ENCODE results near the gene ABHD8.

ABHD8 gene, protein sequence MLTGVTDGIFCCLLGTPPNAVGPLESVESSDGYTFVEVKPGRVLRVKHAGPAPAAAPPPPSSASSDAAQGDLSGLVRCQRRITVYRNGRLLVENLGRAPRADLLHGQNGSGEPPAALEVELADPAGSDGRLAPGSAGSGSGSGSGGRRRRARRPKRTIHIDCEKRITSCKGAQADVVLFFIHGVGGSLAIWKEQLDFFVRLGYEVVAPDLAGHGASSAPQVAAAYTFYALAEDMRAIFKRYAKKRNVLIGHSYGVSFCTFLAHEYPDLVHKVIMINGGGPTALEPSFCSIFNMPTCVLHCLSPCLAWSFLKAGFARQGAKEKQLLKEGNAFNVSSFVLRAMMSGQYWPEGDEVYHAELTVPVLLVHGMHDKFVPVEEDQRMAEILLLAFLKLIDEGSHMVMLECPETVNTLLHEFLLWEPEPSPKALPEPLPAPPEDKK

GRCh38 chr19:17303167-17303939 lies at the start of gene ABHD8:
Gene ABHD8 (minus strand): TSS chr19:17303425. CDS start chr19:17301616, 1,809 bp downstream.
- DNase-seq: peak; percentile 92

- no peak for DNase-seq
These were observed 49.5 kb upstream of the ABHD8 start for GRCh38 chr19:17352608-17353280.

GRCh38 chr19:17351815-17352435 lies 48.7 kb upstream of the ABHD8 start:
- DNase-seq: no peak

DNA sequence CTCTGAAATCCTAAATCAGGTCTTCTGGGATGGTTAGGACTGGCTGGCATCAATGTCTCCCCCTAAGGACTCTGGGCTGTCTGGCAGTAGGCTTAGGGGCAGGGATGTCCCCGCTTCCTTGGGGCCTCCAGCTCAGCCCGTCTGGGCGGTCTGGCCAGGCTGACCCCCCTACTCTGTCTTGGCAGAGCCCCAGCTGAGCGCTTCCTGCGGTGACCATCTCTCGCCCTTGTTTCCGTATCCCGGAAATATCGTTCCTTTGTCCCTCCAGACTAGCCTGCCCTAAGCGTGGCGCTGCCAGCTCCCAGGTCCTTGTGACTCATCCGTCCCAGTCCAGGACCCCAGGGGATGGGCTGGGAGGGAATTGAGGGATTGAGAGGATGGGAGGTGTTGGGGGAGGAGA lies 45.5 kb upstream of the ABHD8 start:
- DNase-seq: peak; percentile 53

DNA sequence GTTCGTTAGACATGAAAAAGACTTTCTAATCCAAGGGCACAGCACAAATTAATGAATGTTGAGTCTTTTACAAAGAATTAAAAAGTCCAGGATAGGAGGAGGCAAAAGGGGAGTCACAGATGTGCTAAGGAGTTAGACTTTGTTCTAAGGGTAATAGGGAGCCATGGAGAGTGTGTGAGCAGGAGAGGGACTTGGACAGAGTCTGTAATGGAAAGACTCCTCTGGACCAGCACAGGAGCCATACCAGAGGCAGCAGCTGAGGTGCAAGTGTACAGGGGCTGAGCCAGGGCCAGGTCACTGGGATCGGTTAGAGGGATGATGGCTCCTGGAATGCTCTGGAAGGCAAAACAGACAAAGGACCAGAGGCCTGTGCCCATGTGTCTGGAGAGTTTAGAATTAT lies 44.7 kb upstream of the ABHD8 start:
- DNase-seq: no peak

- no peak for DNase-seq
These were observed 44.1 kb upstream of the ABHD8 start for GRCh38 chr19:17347361-17347760.

GRCh38 chr19:17346109-17346671 lies 43.0 kb upstream of the ABHD8 start:
- DNase-seq: peak; percentile 56

DNA sequence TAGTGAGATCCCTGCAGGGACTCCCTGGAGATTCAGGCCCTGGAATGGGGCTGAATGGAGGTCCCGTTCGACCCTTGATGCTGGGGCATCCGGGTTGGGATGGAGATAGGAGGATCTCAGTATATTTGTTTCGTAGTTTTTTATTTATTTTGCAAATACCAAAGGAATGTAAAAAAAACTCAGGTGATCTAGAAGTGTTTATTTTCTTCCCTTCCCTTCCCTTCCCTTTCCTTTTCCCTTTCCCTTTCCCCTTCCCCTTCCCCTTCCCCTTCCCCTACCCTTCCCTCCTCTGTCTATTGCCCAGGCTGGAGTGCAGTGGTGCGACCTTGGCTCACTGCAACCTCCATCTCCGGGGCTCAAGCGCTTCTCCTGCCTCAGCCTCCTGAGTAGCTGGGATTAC lies 38.6 kb upstream of the ABHD8 start:
- no peak for DNase-seq

DNA sequence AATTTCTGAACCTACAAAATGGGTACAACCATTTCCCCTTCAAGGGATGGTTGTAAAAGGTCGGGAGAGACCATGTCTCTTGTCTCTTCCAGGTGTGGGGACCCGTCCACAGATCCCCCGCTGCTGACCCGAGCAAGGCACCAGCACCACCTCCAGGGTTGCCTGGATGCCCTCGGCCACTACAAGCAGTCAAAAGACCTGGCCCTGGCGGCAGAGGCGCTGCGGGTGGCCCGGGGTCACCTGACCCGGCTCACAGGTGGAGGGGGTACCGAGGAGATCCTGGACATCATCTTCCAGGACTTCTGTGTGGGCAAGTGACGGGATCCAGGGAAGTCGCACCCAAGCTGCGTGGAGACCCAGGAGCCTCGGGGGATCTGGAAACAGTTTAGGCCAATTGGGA lies 38.2 kb upstream of the ABHD8 start:
- no peak for DNase-seq

- DNase-seq: no peak
These were observed 37.7 kb upstream of the ABHD8 start for GRCh38 chr19:17340871-17341357.

- DNase-seq: no peak
These were observed 37.2 kb upstream of the ABHD8 start for GRCh38 chr19:17340302-17340870.

- no peak for DNase-seq
These were observed 36.0 kb upstream of the ABHD8 start for GRCh38 chr19:17339088-17339741.

GRCh38 chr19:17338433-17339078 lies 35.3 kb upstream of the ABHD8 start:
- no peak for DNase-seq

DNA sequence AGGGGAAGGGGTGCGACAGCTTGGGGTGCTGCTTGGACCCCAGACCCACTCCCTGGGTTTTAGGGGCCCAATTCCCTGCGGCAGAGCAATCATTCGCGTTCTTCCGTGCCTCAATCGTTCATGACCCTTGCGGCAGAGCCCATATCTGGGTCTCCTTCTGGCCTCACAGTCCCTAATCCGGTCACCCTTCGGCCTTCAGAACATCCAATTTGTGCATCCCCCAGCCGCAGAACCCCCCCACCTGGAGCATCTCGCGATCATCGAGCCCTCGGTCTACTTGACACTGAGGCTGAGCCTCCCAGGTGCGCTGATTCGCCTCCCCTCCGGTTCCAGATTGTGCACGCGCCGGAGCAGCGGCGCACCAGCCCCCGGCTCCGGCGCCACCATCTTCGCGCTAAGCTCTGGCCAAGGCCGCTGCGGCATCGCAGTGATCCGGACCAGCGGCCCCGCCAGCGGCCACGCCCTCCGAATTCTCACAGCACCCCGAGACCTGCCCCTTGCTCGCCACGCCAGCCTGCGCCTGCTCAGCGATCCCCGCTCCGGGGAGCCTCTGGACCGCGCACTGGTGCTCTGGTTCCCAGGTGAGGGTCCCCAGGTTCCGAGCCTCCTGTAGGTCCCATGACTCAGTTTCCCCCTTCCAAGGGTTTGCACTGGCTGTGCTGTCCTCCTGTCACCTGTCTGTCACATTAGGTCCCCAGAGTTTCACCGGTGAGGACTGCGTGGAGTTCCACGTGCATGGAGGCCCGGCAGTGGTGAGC lies 34.6 kb upstream of the ABHD8 start:
- DNase-seq: no peak

- peak; percentile 99 for DNase-seq
These were observed 33.8 kb upstream of the ABHD8 start, which contains the start of gene GTPBP3 for GRCh38 chr19:17336872-17337674. Gene GTPBP3 (plus strand): TSS chr19:17337553. CDS start chr19:17337612, 59 bp downstream.

- no peak for DNase-seq
These were observed 32.4 kb upstream of the ABHD8 start for GRCh38 chr19:17335575-17335974.

DNA sequence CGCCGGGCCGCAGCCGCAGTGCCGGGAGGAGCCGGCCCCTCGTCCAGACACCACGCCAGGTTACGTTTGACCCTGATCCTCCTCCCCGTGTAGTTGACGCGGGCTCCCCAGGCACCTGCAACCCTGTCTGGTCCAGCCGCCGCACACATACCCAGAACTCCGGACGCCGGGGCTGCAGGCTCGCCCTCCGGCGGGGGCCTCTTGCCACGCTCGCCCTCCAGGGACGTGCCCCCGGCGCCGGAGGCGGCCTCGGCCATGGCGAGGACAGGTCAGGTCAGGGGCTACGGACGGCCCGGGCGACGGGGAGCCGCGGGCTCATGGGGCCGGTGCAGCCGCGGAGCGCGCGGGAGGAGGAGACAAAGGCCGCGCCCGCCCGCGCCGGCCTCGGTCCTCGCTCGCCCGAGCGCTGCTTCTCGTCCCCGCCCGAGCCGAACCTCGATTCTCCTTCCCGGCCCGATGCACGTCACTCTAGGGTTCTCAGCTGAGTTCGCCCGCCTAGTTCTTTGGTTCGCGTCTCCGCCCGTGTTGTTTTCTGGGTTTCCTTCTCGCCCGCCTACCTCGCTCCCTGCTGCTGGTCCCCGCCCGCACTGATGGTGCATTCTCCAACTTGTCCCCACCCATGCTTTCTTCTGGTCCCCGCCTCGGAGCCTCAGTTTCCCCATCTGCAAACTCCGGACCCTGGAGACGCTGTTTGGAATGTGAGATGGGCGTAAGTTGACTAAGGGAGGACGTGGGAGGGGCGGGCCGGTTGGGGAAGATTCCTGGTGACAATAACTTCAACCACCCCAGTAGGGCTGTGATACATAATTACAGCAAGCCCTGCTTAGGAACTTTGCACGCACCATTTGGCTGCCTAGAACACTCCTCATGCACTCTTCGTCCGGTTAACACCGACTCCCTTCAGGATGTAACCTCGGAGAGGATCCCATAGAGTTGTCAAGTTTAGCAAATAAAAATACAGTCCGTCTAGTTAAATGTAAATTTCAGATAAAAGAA lies 31.5 kb upstream of the ABHD8 start, which contains the start of gene ANO8:
Gene ANO8 (minus strand): TSS at position 442 of the 996 bp plus-strand sequence. CDS start 185 bp downstream, at position 257.
- DNase-seq: peak; percentile 97

Measured in COR-L47 (cell line).